ENCODE data around the gene RBM28.

DNA sequence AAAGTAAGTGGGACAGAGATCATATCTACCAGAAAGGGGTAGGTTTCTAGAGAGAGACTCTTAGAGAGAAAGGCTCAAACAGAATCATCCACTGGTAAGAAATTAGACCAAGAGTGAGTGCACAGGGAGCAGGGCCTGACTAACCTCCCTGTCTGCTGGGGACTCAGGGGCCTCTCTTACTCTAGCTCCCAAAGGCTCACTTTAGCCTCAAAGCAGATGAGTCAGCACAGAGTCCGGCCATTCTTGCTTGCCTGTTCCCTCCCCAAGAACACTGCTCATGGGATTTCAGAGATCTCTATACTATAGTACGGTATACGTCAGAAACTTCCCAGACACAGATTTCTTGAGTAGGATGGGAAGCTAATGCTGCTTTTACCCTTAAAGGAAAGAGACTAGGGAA lies 32.7 kb downstream of the RBM28 start:
- TF ChIP-seq POLR2A (IDR thresholded peaks at IDR 0.05), result no peak
- TF ChIP-seq, protein P1, sequence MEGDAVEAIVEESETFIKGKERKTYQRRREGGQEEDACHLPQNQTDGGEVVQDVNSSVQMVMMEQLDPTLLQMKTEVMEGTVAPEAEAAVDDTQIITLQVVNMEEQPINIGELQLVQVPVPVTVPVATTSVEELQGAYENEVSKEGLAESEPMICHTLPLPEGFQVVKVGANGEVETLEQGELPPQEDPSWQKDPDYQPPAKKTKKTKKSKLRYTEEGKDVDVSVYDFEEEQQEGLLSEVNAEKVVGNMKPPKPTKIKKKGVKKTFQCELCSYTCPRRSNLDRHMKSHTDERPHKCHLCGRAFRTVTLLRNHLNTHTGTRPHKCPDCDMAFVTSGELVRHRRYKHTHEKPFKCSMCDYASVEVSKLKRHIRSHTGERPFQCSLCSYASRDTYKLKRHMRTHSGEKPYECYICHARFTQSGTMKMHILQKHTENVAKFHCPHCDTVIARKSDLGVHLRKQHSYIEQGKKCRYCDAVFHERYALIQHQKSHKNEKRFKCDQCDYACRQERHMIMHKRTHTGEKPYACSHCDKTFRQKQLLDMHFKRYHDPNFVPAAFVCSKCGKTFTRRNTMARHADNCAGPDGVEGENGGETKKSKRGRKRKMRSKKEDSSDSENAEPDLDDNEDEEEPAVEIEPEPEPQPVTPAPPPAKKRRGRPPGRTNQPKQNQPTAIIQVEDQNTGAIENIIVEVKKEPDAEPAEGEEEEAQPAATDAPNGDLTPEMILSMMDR (IDR thresholded peaks at IDR 0.05), result no peak
